T1000 (cell line): ENCODE results near the gene KCNJ10.

Source experiments
- DNase-seq: peaks from one replicate; lab custom pipeline; 2025; ENCODE audit warnings: mixed read lengths; lab: John Stamatoyannopoulos, UW

The KCNJ10 gene

GRCh38 chr1:160024195-160024905, 45.6 kb downstream of the KCNJ10 start:
- no peak for DNase-seq

GRCh38 chr1:160022330-160023310, 47.3 kb downstream of the KCNJ10 start:
- DNase-seq = no peak

GRCh38 chr1:160021376-160022074, 48.4 kb downstream of the KCNJ10 start:
- DNase-seq = no peak

GRCh38 chr1:160020196-160020595, 49.8 kb downstream of the KCNJ10 start:
- no peak for DNase-seq

GRCh38 chr1:160018900-160019299, 51.1 kb downstream of the KCNJ10 start:
- no peak for DNase-seq

- DNase-seq = no peak
Measured at GRCh38 chr1:160018347-160018746, 51.6 kb downstream of the KCNJ10 start.

- DNase-seq = no peak
Measured at GRCh38 chr1:160017592-160017991, 52.4 kb downstream of the KCNJ10 start.

- no peak for DNase-seq
Measured at GRCh38 chr1:160011781-160012180, 58.2 kb downstream of the KCNJ10 start.

GRCh38 chr1:160009801-160010200, 60.2 kb downstream of the KCNJ10 start:
- DNase-seq = no peak

GRCh38 chr1:160009081-160009480, 60.9 kb downstream of the KCNJ10 start:
- DNase-seq = no peak

- no peak for DNase-seq
Measured at GRCh38 chr1:160007577-160008200, 62.3 kb downstream of the KCNJ10 start.

- DNase-seq = no peak
Measured at GRCh38 chr1:160006312-160006940, 63.5 kb downstream of the KCNJ10 start.

GRCh38 chr1:160005070-160005469, 64.9 kb downstream of the KCNJ10 start:
- DNase-seq = no peak

GRCh38 chr1:160004425-160004824, 65.5 kb downstream of the KCNJ10 start:
- DNase-seq = no peak

GRCh38 chr1:160004001-160004400, 66.0 kb downstream of the KCNJ10 start:
- DNase-seq = no peak

GRCh38 chr1:160001440-160001839, 68.5 kb downstream of the KCNJ10 start:
- DNase-seq = no peak

GRCh38 chr1:159999204-159999603, 70.8 kb downstream of the KCNJ10 start:
- DNase-seq = no peak

- no peak for DNase-seq
Measured at GRCh38 chr1:159996653-159997052, 73.3 kb downstream of the KCNJ10 start.

GRCh38 chr1:159994896-159995295, 75.1 kb downstream of the KCNJ10 start:
- no peak for DNase-seq

GRCh38 chr1:159993911-159994310, 76.0 kb downstream of the KCNJ10 start:
- DNase-seq = no peak

GRCh38 chr1:159992161-159992560, 77.8 kb downstream of the KCNJ10 start:
- no peak for DNase-seq
